Astrocyte (in vitro differentiated cells and primary cell): ENCODE measurements around the gene TPRG1. TPM values are rescaled to one million over a fixed set of nuclear protein-coding genes. Genes with fewer than 3 reads are reported as not detected.
A peak's percentile ranks its signal among the peaks of the same experiment; 100 is the strongest.

Experiments
- DNase-seq: peaks from one replicate; pipeline ENCODE4 v3.0.0-alpha.2; 2010; ENCODE audit warnings: low read depth
- FAIRE-seq: peaks from 2 replicates; lab custom pipeline; 2011; peaks lifted over from hg19 to GRCh38; lab: Jason Lieb, UNC
- H2AFZ ChIP-seq: 2 replicates; pipeline ENCODE4 v1.6.0; 2012; ENCODE audit warnings: low read depth, low read length, inconsistent platforms
- H3K27ac ChIP-seq: 2 replicates; pipeline ENCODE4 v1.5.1; 2011; ENCODE audit warnings: low read depth, low read length, inconsistent platforms
- H3K27me3 ChIP-seq: 2 replicates; pipeline ENCODE4 v1.6.0; 2011; ENCODE audit warnings: low read length, inconsistent platforms; ENCODE audit not compliant: insufficient read depth
- H3K36me3 ChIP-seq: 2 replicates; pipeline ENCODE4 v1.5.1; 2011; ENCODE audit warnings: low read length, inconsistent platforms; ENCODE audit not compliant: insufficient read depth
- H3K4me1 ChIP-seq: 2 replicates; pipeline ENCODE4 v1.5.1; 2011; ENCODE audit warnings: low read length, inconsistent platforms; ENCODE audit not compliant: insufficient read depth
- H3K4me2 ChIP-seq: 2 replicates; pipeline ENCODE4 v1.6.0; 2012; ENCODE audit warnings: low read length, inconsistent platforms
- H3K4me3 ChIP-seq: 2 replicates; pipeline ENCODE4 v1.5.1; 2011; ENCODE audit warnings: low read depth, mild to moderate bottlenecking, low read length, inconsistent platforms; ENCODE audit not compliant: insufficient read depth
- H3K79me2 ChIP-seq: 2 replicates; pipeline ENCODE4 v1.6.0; 2012; ENCODE audit warnings: mild to moderate bottlenecking, low read length, inconsistent platforms; ENCODE audit not compliant: insufficient read depth
- H3K9ac ChIP-seq: 2 replicates; pipeline ENCODE4 v1.6.0; 2012; ENCODE audit warnings: mild to moderate bottlenecking, low read length, inconsistent platforms
- H3K9me3 ChIP-seq: 2 replicates; pipeline ENCODE4 v1.5.1; 2012; ENCODE audit warnings: low read depth, mild to moderate bottlenecking, low read length, inconsistent platforms; ENCODE audit not compliant: insufficient read depth
- H4K20me1 ChIP-seq: 2 replicates; pipeline ENCODE4 v1.6.0; 2012; ENCODE audit warnings: low read length, inconsistent platforms; ENCODE audit not compliant: insufficient read depth
- H3K27ac Mint-ChIP-seq: one replicate; pipeline ENCODE4 v1.8.0; 2021; ENCODE audit warnings: mild to moderate bottlenecking, mixed read lengths; ENCODE audit not compliant: unreplicated experiment
- H3K27me3 Mint-ChIP-seq: one replicate; pipeline ENCODE4 v1.8.0; 2021; ENCODE audit warnings: low read depth, mixed read lengths; ENCODE audit not compliant: unreplicated experiment
- H3K36me3 Mint-ChIP-seq: one replicate; pipeline ENCODE4 v1.8.0; 2021; ENCODE audit warnings: low read depth, mixed read lengths; ENCODE audit not compliant: unreplicated experiment
- H3K4me1 Mint-ChIP-seq: one replicate; pipeline ENCODE4 v1.8.0; 2021; ENCODE audit warnings: low read depth, mixed read lengths; ENCODE audit not compliant: unreplicated experiment
- H3K4me3 Mint-ChIP-seq: one replicate; pipeline ENCODE4 v1.8.0; 2021; ENCODE audit warnings: mild to moderate bottlenecking, moderate library complexity, mixed read lengths; ENCODE audit not compliant: unreplicated experiment
- H3K9me3 Mint-ChIP-seq: one replicate; pipeline ENCODE4 v1.8.0; 2021; ENCODE audit warnings: mild to moderate bottlenecking, mixed read lengths; ENCODE audit not compliant: unreplicated experiment
- EZH2 ChIP-seq: IDR thresholded peaks from 2 replicates; pipeline ENCODE4 v1.6.1; 2012; ENCODE audit warnings: mild to moderate bottlenecking, low read length, inconsistent platforms; ENCODE audit not compliant: insufficient read depth
- total RNA-seq: library from RNA; stranded (reverse); gene quantifications from 2 replicates; pipeline ENCODE4 v1.2.1, GENCODE V29; 2021
- TF ChIP-seq, protein P1 (sequence below): IDR thresholded peaks from 2 replicates; pipeline ENCODE4 v1.5.1; 2011; ENCODE audit warnings: low read depth, mild to moderate bottlenecking, inconsistent platforms, low read length, moderate library complexity; ENCODE audit not compliant: insufficient read depth

The TPRG1 gene
- total RNA-seq, 1 donor from 2014 or later: 1.1 TPM

DNA sequence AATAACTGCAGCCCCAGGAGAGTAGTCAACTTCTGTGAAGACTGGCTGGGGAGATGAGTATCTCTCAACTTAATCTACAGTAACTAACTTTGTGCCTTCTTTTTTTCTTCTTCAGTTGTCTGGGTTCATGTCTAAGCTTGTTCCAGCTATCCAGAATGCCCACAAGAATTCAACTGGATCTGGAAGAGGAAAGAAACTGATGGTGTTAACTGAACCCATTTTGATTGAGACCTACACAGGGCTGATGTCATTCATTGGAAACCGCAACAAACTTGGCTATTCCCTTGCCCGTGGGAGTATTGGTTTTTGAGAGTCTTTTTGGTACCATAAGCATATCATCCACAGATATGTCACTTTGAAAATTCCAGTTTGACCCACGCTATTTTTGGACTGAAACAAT, 148.7 kb downstream of the TPRG1 start:
- no peak overlapping the region for H2AFZ ChIP-seq
- DNase-seq (no peak), FAIRE-seq (peak; percentile 26)
- H3K27me3 ChIP-seq: peaks cover 73% of the 10 kb centered on the region
- no peaks in the 10 kb centered on the region for H4K20me1 ChIP-seq
- Mint-ChIP-seq H3K9me3 (no peaks in the 10 kb centered on the region), H3K27ac (no peak overlapping the region), H3K4me1 (peaks cover 31% of the 10 kb centered on the region), H3K36me3 (no peaks in the 10 kb centered on the region), H3K4me3 (no peak overlapping the region), H3K27me3 (peaks cover 3% of the 10 kb centered on the region)
- H3K27ac ChIP-seq: no peak overlapping the region
- no peaks in the 10 kb centered on the region for H3K9me3 ChIP-seq
- H3K36me3 ChIP-seq: no peaks in the 10 kb centered on the region
- H3K4me1 ChIP-seq: peaks cover 17% of the 10 kb centered on the region
- H3K4me3 ChIP-seq: no peak overlapping the region
- TF ChIP-seq, protein P1, sequence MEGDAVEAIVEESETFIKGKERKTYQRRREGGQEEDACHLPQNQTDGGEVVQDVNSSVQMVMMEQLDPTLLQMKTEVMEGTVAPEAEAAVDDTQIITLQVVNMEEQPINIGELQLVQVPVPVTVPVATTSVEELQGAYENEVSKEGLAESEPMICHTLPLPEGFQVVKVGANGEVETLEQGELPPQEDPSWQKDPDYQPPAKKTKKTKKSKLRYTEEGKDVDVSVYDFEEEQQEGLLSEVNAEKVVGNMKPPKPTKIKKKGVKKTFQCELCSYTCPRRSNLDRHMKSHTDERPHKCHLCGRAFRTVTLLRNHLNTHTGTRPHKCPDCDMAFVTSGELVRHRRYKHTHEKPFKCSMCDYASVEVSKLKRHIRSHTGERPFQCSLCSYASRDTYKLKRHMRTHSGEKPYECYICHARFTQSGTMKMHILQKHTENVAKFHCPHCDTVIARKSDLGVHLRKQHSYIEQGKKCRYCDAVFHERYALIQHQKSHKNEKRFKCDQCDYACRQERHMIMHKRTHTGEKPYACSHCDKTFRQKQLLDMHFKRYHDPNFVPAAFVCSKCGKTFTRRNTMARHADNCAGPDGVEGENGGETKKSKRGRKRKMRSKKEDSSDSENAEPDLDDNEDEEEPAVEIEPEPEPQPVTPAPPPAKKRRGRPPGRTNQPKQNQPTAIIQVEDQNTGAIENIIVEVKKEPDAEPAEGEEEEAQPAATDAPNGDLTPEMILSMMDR: no peak
- TF ChIP-seq EZH2: no peak
- no peak overlapping the region for H3K9ac ChIP-seq
- no peaks in the 10 kb centered on the region for H3K79me2 ChIP-seq
- H3K4me2 ChIP-seq: no peak overlapping the region

GRCh38 chr3:189322339-189322738, 150.6 kb downstream of the TPRG1 start:
- no peak overlapping the region for H3K27ac Mint-ChIP-seq
- H3K36me3 Mint-ChIP-seq: no peaks in the 10 kb centered on the region

GRCh38 chr3:189324538-189325138, 152.9 kb downstream of the TPRG1 start:
- Histone ChIP-seq H3K79me2 (no peaks in the 10 kb centered on the region), H4K20me1 (no peaks in the 10 kb centered on the region), H3K4me1 (peaks cover 17% of the 10 kb centered on the region), H3K4me3 (no peak overlapping the region), H3K27me3 (peaks cover 63% of the 10 kb centered on the region), H3K9ac (no peak overlapping the region), H3K27ac (no peak overlapping the region), H3K9me3 (no peaks in the 10 kb centered on the region), H2AFZ (no peak overlapping the region), H3K36me3 (no peaks in the 10 kb centered on the region), H3K4me2 (peak overlapping the region; percentile 52)
- H3K36me3 Mint-ChIP-seq: no peaks in the 10 kb centered on the region
- no peak overlapping the region for H3K4me3 Mint-ChIP-seq
- peaks cover 1% of the 10 kb centered on the region for H3K27me3 Mint-ChIP-seq
- no peaks in the 10 kb centered on the region for H3K9me3 Mint-ChIP-seq
- peaks cover 23% of the 10 kb centered on the region for H3K4me1 Mint-ChIP-seq
- peak overlapping the region; percentile 90 for H3K27ac Mint-ChIP-seq
- peak; percentile 94 for DNase-seq
- FAIRE-seq: peak; percentile 88
- TF ChIP-seq, protein P1: no peak
- TF ChIP-seq EZH2: no peak

More at GRCh38 chr3:189322339-189322738, 150.6 kb downstream of the TPRG1 start:
- no peaks in the 10 kb centered on the region for H3K36me3 ChIP-seq
- no peak overlapping the region for H3K4me2 ChIP-seq
- FAIRE-seq (no peak), DNase-seq (no peak)
- H3K4me3 Mint-ChIP-seq: no peak overlapping the region
- H3K4me1 Mint-ChIP-seq: peaks cover 23% of the 10 kb centered on the region
- H3K4me1 ChIP-seq: peaks cover 17% of the 10 kb centered on the region
- no peaks in the 10 kb centered on the region for H3K9me3 ChIP-seq
- no peak overlapping the region for H3K4me3 ChIP-seq
- TF ChIP-seq EZH2: no peak
- no peaks in the 10 kb centered on the region for H4K20me1 ChIP-seq
- H3K27me3 ChIP-seq: peaks cover 72% of the 10 kb centered on the region
- H3K79me2 ChIP-seq: no peaks in the 10 kb centered on the region
- H3K27ac ChIP-seq: no peak overlapping the region
- H3K9me3 Mint-ChIP-seq: no peaks in the 10 kb centered on the region
- peaks cover 3% of the 10 kb centered on the region for H3K27me3 Mint-ChIP-seq
- no peak overlapping the region for H3K9ac ChIP-seq
- no peak overlapping the region for H2AFZ ChIP-seq
